NCI-H2107 treated with DMSO at 0.1 percent for 48 hours (cell line): ENCODE measurements around the gene DCC.

ENCODE experiments used
- DNase-seq: peaks from one replicate; lab custom pipeline; 2025; ENCODE audit not compliant: unreplicated experiment; lab: John Stamatoyannopoulos, UW

The DCC gene

DNA sequence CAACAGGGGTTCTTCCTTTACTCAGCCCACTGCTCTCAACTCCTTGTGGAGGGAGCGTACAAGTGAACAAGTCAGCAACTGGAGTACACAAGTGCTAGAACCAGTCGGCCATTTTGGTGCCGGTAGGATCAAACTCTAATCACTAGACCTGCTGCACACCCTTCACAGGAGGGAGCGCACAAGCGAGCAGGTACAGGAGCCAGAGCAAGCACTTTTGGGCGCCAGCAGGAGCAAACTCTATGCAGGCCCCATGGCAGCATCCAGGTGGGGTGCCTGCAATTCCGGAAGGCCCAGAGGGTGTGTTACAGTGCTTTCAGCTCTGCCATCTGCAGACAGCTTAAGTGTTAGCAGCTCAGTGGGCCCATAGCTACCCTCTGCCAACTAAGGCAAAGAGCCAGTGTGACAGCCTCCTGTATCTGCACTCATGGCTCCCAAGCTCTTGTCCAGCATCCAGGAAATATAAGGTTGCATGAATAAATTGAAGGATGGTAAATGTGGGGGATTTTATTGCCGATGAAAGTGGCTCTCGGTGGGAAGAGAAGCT lies 426.1 kb downstream of the DCC start:
- DNase-seq = no peak

DNA sequence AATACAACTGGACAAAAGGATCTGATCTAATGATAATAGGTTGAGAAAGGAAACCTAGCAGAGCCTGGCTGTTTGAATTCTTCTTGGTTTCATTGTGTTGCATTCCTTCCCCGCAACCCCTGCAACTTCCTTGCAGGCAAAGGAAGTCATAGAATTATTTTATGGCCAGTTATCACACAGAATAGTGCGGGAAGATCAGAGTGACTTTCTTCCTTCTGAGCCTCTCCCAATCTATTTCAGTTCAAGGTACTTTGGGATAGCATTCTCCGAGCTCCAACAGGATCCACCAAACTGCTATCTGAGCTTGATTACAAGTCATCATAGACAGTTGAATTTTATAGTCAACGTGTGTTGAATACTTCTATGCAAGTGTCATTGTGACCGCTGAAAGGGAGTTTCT lies 441.1 kb downstream of the DCC start:
- no peak for DNase-seq

DNA sequence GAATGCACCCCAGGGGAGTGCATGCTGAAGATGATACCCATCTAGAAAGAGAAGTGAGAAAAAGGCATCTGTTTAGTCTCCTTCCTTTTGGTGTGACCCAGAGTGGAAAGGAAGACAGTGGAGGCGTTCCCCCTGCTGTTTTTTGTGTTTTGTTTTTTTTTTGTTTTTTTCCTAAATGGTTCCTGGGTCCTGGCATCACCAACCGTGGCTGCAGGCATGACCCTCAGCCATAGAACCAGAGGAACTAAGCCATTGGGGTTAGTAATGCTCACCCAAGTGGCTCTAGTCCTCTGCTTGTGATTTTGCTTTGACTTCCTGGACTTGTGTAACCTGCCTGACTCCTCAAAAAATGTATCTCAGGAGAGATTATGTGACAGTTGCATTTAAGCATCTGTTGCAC lies 451.3 kb downstream of the DCC start:
- no peak for DNase-seq

DNA sequence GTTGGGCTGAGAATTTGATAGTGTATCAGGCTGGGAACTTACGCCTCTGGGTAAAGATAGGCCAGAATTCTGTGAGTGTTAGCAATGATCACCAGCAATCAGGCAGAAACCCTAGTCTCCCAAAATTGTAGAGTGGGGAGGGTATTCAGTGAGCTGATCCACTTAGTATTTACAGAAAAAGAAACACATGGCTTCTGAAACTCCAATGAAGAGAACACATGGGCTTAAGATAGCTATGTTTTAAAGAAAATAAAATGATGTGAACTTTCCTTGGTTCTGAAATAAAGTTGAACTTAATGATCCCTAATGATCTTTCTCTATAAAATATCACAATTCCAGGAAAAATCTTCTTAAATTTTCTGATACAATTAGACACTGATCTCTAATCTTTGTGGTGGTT lies 472.8 kb downstream of the DCC start:
- DNase-seq = no peak

DNA sequence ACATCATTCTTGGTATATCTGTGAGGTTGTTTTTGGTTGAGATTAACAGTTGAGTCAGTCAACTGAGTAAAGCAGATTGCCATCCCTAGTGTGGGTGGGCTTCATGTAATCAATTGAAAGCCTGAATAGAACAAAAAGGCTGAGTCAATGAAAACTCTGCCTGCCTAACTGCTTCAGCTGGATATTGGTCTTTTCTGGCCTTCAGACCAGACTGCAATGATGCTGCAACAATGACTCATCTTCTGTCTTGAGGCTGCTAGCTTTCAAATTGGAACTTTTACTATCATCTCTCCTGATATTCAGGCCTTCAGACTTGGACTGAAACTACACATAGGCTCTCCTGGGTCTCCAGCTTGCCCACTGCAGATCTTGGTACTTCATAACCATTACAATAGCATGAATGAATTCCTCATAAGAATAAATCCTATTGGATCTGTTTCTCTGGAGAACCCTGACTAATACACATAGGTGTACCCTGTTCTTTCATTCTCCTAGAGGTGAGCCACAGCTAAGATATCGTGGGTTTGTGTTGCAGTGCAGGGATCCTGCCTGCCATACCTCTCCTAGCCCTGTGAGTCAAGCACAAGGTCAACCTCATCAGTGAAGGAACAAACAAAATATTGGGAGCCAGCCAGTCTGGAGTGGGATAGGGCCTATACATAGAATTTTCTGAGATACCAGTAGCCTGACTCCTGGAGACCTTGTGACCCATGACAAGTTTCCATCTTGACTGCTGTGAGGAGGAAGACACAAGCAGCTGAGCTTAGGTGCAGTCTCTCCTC lies 473.8 kb downstream of the DCC start:
- no peak for DNase-seq

DNA sequence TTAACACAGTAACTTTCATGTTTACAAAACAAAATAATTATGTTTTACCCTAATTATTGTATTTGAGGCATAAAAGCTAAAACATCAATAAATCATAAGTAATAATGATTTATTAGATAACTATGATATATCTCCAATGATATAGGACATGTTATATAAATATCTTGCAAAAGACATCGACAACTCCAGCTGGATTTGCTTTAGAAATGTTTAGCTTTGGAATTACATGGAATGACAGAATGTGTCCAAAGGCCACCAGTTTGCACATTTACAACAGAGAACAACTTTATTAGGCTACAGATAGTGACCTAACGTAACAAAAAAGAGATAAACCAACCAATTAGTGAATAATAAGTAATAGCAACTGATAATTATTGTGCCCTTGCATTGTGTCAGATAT lies 475.7 kb downstream of the DCC start:
- DNase-seq = no peak

DNA sequence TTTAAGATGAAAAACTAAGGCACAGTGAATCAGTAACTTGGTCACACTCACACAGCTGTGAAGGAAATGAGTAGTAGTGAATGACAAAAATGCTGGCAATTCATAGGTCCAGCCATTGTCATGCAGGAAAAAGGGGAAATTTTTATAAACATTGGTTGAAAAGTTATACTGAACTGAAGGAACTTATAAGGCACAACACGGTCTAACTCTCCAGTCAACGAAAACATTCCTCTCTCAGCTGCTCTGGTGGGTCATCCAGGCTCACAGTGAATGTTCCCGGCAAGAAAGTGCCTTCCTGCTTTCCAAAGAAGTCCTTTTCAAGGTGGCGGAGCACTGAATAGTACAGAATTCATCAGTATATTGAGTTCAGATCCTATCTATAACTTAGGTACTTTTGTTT lies 476.1 kb downstream of the DCC start:
- no peak for DNase-seq

DNA sequence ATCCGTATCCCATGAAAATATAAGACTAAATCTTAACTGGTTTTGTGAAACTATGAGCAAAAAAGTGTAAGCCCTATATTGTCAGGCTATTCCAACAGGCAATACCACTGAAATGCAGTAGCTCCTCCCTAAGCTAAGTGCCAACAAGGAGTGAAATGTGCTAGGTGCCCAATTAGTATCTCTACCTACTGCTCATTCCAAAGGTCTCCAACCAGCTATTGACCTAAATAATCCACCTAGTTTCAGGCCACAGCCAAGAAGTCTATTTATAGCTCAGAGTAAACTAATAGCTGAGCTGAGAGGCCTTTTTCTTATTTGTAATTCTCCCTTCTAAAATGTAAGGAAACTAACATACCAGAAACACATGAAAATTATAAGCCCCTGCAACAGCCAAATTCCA lies 482.2 kb downstream of the DCC start:
- DNase-seq = no peak

DNA sequence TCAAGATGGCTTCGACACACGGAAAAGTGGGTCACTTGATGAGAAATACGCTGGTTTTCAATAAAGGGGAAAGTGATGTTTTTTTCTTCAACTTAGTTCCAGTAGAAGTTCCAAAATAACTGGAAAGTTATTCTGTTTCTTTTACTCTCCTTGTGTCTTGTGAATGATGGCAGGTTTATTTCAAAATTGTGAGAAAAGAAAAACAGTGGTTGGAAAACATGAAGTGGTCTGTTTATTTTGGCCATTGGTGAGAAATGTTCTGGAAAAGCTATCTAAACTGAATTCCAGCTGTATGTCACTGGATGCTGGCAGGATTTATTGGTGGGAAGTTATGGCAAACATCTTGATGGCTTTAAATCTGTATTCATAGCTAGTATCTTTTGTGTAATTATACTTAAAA lies 484.1 kb downstream of the DCC start:
- no peak for DNase-seq

DNA sequence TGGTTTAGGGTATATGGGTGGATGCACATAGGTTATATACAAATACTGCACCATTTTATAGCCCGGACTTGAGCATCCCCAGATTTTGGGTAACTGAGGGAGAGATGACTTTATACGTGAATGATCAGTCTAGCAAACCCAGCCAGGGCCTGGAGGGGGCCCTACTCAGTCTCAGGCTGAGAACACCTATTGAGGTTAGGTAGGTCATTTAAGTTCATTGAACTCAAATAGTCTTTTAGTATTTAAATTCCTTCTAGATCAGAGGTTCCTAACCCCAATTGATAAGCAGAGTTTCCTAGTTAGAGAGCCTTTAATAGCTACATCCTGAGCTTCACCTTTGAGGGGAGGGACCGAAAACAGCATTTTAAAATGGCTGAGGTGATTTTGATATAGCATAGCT lies 487.0 kb downstream of the DCC start:
- DNase-seq = no peak

DNA sequence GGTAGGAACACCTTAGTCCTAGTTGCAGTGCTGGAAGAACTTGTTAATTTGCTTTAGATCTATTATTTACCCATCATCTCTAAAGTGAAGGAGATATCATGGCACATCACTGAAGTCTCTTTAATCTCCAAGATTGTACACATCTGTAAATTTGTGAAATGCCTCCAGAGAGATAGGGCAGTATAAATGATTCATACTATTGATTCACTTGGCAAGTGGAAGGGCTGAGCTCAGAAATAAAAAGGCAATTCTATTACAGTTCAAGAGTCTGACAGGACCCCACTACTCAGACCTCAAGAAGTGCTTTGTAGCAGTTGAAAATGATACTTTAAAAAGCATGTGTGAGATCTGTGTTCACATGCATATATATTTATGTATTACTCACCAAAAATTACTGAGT lies 489.3 kb downstream of the DCC start:
- no peak for DNase-seq

DNA sequence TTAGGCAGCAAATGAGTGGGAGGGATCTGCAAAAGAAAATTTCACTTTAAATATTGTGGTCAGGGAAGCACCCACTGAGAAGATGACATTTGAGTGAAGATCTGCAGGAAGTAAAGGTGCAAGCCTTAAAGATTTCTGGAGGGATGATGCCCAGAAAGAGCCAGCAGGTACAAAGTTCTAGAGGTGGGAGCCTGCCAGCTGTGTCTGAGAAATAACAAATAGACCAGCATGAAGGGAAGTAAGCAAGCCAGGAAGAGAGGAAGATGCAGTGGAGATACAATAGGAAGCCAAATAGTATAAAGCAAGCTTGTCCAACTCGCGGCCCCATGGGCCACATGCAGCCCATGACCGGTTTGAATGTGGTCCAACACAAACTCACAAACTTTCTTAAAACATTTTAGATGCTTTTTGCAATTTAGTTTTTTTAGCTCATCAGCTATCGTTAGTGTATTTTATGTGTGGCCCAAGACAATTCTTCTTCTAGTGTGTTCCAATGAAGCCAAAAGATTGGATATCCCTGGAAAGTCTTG lies 489.9 kb downstream of the DCC start:
- DNase-seq = no peak

DNA sequence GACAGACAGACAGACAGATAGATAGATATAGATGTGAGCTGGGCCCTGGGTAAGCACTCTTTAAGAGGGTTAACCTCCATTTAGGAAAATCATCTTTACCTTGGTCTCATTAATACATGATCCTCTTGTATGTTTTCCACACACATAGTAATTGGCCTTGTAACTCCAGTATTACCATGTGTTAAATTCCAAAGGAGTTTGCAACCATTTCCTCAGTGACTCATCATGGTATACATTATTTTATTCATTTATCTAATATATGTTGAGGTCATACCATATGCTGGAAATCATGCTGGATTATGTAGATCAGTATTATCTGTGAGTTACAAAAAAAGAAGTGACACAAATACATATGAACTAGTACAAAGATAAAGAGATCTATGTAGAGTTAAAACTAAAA lies 504.3 kb downstream of the DCC start:
- no peak for DNase-seq

DNA sequence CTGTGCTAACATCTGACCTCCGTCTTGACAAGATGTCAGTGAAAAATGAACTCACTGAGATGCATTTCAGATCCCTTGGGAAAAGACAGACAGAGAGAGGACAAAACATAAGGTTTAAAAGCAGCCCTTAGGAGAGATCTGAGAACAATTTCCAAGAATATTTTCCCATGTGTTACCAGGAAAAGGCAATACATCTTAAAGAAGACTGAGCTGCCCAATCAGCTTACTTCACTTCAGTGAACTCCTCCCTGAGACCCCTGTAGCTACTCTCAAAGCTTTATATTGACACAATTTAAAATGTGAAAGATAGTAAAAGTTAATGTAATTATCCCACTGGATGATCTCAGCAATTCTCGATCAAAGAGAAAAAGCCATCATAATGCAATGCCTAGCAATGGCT lies 505.0 kb downstream of the DCC start:
- DNase-seq = no peak

DNA sequence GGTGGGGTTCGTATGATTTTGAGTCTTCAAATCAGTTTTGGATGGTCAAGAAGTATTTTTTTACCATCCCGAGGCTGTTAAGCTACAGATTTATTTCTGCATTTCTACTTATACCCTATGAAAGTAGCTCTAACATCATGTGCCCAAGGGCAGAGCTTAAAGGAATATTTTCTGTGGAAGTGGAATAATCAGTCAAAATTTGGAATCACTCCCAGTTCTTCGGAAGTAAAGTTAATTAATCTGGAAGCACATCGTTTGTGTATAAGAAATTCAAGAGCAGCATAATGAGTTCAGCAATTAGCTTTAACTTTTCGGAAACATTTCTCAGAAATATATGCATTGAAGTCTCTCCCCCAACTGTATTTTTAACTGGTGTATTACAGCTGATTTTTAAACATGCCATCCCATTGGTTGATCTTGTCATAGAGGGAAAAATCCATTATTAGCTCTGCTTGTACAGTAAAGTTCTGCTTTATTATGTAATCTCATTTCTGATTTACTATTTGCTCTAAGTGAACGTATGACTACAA lies 510.1 kb downstream of the DCC start:
- no peak for DNase-seq

DNA sequence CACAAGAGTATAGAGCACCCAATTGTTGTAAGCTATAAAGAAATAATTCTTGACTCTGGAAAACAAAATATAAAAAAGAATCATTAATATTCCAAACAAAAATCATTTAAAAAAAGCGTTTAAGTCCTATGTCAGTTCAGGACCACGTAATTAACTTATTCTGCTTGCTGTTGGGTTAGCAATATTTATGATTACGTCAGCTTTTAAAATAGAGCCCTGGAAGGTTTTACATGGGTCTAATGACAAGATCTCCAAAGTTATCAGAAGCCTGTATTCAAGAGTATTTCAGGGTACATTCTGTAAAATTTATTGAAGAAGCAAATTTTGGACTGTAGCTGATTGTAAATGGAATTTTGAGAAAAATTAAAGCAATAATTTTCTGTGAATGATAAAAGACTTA lies 521.6 kb downstream of the DCC start:
- no peak for DNase-seq

DNA sequence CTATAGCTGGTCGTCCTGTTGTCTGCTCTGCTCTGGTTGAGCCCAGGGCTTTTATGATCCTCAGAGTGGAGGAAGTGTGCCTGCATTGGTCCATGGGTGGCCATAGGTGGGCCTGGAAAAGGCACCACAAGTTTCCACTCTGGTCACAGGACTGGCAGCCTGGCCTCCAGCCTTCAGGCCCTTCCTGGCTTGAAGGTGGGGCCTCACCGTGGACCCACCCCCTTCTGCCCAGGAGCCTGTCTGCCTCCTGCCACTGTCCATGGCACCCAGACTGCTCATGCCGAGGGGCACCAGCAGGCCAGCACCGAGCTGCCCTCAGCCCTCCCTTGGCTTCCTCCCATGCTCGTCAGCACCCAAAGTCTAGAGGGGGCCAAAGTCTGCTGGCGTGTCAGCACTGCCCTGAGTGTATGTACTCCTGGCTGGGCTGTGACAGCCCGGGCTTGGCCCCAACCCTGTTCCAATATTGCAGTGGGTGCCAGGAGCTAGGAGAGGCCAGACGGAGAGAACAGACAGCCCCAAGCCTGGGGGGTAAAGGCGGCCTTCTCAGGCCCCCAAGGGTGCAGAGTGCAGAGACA lies 529.4 kb downstream of the DCC start:
- no peak for DNase-seq

DNA sequence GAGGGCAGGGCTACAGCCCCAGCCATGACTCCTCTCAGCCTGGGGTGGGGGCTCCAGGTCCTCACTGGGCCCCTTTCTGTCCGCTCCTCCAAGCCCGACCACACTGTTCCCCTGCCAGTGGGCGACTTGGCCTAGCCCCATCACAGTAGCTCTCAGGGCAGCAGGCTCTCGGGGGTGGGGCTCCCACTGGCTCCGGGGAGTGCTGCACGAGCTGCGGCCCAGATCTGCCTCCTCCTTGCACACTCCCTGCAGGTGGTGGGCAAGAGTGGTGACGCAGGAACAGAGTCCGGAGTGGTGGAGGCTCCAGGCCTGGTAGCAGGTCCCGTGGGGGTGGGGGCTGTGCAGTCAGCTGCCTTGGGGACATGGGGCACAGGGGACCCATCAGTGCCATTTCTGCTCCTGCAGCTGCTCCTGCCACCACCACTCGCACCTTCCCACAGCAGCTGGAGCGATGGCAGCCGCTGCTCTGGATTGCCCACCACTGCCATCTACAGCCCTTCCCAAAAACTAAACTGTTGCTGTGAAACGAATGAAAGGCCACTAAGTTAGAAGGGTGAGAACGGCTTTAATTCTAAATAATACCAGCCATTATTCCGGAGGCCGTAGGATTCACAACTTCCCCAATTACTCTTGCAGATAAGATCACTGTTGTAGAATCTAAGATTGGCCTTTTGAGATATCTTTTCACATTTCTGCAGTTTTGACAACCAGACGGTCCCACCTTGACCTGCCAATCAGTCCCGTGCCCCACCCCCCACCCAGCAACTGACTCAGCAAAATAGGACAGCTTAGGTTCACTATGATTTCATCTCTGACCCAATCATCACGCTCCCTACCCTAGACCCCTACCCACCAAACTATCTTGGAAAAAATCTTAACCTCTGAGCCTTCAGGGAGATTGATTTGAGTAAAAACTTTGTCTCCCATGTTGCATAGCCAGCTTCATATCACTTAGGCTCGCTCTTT lies 530.2 kb downstream of the DCC start:
- no peak for DNase-seq

DNA sequence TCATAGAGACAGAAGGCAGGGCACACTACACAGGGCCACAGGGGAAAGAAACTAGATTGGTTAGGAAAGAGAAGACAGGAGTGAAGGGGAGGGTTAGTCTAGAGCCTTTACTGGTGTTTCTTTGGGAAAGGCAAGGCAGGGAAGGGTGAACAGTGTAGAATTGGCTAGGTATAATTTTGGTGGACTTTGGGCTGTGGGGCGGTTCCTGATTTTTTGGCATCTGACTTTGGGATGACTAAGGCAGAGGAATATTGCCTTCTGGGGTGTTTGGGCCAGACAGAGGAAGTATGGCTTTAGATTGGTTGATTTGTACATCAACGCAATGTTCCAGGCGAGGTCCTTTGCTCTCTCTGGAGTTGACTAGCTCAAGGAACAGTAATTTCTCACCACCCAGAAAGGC lies 534.8 kb downstream of the DCC start:
- DNase-seq = no peak

DNA sequence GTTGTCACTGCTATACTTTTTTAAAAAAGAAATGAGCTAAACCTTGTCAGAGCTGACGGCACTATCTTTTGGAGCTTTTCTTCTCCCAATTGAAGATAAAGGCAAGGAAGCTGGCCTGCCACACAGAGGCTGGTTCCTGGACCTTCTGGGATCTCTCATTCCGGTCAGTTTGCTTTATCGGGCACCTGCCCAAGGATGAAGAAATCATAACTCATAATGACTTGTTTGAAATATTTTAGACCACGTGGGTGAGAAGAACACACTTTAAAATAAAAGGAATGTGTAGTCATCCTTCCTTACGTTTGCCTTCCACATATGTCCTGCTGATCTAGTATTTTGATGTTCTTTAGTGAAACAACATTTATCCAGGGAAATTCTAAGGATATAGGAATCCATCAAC lies 535.7 kb downstream of the DCC start:
- no peak for DNase-seq

DNA sequence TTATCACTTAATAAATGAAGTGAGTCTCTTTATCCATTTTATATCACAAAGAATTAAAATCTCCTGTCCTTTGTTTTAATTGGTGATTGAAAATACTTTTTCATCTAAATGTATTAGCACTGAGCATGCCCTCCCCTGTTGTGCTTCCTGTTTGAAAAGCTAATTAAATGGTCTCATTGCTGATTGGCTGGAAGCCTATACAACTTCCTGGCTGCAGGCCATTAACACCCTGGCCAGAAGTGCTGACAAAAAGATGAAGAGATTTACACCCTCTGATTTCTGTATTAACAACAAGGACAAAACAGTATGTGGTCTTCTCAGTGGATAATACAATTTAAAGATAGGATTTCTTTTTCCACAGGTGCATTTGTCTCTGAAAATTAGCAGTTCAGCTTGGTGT lies 548.0 kb downstream of the DCC start:
- no peak for DNase-seq
